Pancreas (tissue), 10 donors: Measurements from ENCODE around the gene CSTPP1. TPM values are rescaled to one million over a fixed set of nuclear protein-coding genes. Genes with fewer than 3 reads are reported as not detected.
A peak's percentile ranks its signal among the peaks of the same experiment; 100 is the strongest.

Experiments used
- ATAC-seq, 4 donors: fragments of 200-7000 bp; cut with Tn5 transposase; one replicate each; pipeline versions ENCODE4 v1.8.0 to v1.9.1; 2020; ENCODE audit warnings: mild to moderate bottlenecking in 4 of 4, moderate library complexity in 4 of 4
- DNase-seq, 6 donors: peaks; one replicate each; pipeline ENCODE4 v3.0.0-alpha.2; 2020
- FAIRE-seq: peaks from 2 replicates; lab custom pipeline; 2012; peaks lifted over from hg19 to GRCh38; lab: Jason Lieb, UNC
- H3K27ac ChIP-seq, 4 donors: fragments of 200-600 bp; sonication (generic); 1 replicate in 3 of 4; 2 replicates in 1 of 4; pipeline versions ENCODE4 v1.5.0 to v1.8.0; 2020
- H3K27me3 ChIP-seq, 4 donors: fragments of 200-600 bp; one replicate each; pipeline ENCODE4 v1.8.0; 2021
- H3K36me3 ChIP-seq, 3 donors: fragments of 200-600 bp; sonication (generic) in 1 of 3; one replicate each; pipeline versions ENCODE4 v1.5.0 to v1.8.0; 2020 to 2021
- H3K4me1 ChIP-seq, 3 donors: fragments of 200-600 bp; one replicate each; pipeline ENCODE4 v1.8.0; 2021
- H3K4me3 ChIP-seq, 4 donors: fragments of 200-600 bp; sonication (generic) in 2 of 4; one replicate each; pipeline versions ENCODE4 v1.5.0 to v1.8.0; 2020 to 2021
- H3K9me3 ChIP-seq, 4 donors: fragments of 200-600 bp; one replicate each; pipeline ENCODE4 v1.8.0; 2021
- WGBS, 2 donors: extraction: QIAGEN DNeasy Blood & Tissue Kit; methylation state at CpG; one replicate each; pipeline ENCODE4 v1.1.7; 2013; 5-methylcytosine and 5-hydroxymethylcytosine counted together
- intact Hi-C, 3 donors: fragments of 100-400 bp; cut with DNase I; formaldehyde crosslinking; loops; one replicate each; pipeline versions ENCODE4 v1.11.1 to v1.14.2; 2022
- polyA plus RNA-seq, 2 donors: library from polyadenylated mRNA; stranded (reverse); fragments of 200-250 nt; gene quantifications; one replicate each; pipeline ENCODE4 v1.2.3, GENCODE V29; 2013
- total RNA-seq, 6 donors: library from RNA; stranded (reverse); fragmentation: NEBNext Ultra II Directional in 4 of 6; extraction: Animal tissue kit (Norgen Biotek cat#: 25700) in 4 of 6; gene quantifications; one replicate each; pipeline versions ENCODE4 v1.2.1 to v1.2.4, GENCODE V29; 2021 to 2023
- TF ChIP-seq, protein P1 (sequence below), 4 donors: fragments of 200-600 bp; sonication (generic) in 3 of 4; IDR thresholded peaks; one replicate each; pipeline versions ENCODE4 v1.5.0 to v1.8.0; 2021; ENCODE audit warnings: antibody characterized with exemption in 4 of 4
- donor health status: healthy with polysubstance abuse.
- donor health status: DM: no; HTN: no; CAD: no; lungs with moderate emphysema.
- donor health status: DM: no; HTN: no; CAD: no.
- donor health status: control.
- donor health status: control.
- donor health status: Bipolar disorder and iron deficiency.
- donor health status: DM: yes; HTN: yes; CAD: no.
- donor health status: DM: no; HTN: no; CAD: no.
- donor health status: DM: no; HTN: no; CAD: no.
- donor health status: DM: yes; HTN: yes; CAD: no.

CSTPP1 gene
- total and polyA plus RNA-seq, 8 donors: 9.7 to 23.6 (median 14.0) TPM

DNA sequence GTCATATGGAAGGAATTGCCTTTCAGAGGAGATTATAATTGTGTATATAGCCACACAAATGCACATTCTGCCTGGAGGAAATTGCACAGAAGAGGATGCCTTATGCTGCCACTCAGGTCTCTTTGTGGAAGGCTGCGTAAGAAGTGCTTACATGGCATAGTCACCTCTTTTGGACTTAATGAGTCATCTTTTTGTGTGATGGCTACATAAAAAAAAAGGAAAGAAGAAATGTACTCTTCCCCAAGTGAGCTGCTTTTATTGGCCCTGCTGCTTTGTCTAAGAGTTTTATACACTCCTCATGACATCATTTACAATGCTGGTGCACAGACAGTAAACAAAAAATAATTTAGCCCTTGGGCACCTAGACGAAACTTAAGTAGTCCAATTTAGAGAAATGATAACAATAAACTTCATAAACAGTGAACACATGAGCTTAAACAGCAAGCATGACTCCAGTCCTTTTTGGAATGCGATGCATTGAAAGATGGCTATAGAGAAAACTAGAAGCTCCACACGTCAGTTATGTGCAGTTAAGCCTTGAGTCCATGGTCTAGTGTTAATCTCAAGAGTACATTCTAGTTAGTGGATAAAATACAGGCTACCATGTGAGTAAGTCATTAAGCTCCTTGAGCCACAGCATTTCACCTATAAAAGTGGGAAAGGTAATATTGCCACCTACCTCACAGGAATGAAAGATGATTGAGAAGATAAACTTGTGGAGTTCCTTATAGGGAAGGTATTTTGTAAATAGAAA is 12.0 kb downstream of the CSTPP1 start:
- H3K9me3 ChIP-seq: no peaks in the 10 kb centered on the region
- TF ChIP-seq, protein P1, sequence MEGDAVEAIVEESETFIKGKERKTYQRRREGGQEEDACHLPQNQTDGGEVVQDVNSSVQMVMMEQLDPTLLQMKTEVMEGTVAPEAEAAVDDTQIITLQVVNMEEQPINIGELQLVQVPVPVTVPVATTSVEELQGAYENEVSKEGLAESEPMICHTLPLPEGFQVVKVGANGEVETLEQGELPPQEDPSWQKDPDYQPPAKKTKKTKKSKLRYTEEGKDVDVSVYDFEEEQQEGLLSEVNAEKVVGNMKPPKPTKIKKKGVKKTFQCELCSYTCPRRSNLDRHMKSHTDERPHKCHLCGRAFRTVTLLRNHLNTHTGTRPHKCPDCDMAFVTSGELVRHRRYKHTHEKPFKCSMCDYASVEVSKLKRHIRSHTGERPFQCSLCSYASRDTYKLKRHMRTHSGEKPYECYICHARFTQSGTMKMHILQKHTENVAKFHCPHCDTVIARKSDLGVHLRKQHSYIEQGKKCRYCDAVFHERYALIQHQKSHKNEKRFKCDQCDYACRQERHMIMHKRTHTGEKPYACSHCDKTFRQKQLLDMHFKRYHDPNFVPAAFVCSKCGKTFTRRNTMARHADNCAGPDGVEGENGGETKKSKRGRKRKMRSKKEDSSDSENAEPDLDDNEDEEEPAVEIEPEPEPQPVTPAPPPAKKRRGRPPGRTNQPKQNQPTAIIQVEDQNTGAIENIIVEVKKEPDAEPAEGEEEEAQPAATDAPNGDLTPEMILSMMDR (IDR thresholded peaks at IDR 0.05): no peak
- intact Hi-C loops: no loop called here
- H3K4me1 ChIP-seq: peaks cover 14 to 25% (median 15%) of the 10 kb centered on the region in 3 donors
- H3K27ac ChIP-seq: peak overlapping the region in 2 of 4 donors; percentile 60
- FAIRE-seq (peak; percentile 47), DNase-seq (no peak), ATAC-seq (peak; percentile 56 to 78 (median 62))
- no peaks in the 10 kb centered on the region for H3K36me3 ChIP-seq
- H3K27me3 ChIP-seq: no peaks in the 10 kb centered on the region
- no peak overlapping the region for H3K4me3 ChIP-seq
- WGBS, 2 donors: 63 to 64% methylated on average over 4 of the region's 4 CpGs

DNA sequence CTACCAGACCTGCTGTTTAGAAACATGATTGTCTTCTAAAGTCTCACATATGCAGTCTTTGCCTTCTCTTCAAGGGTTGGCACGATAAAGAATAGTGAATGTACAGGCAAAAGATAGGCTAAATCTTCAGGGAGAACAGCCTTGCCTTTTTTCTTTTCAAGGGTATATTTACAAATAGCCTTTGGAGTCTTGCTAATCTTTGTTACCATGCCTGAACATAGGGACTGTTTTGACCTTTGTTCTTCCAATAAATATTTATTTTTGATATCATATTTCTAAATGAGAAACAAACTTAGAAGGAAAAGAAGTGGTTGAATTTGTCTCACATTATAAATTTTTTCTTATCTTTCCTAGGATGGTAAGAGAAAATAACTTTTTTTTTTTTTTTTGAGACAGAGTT is 12.7 kb downstream of the CSTPP1 start:
- H3K27ac ChIP-seq: peak overlapping the region in 1 of 4 donors; percentile 60

DNA sequence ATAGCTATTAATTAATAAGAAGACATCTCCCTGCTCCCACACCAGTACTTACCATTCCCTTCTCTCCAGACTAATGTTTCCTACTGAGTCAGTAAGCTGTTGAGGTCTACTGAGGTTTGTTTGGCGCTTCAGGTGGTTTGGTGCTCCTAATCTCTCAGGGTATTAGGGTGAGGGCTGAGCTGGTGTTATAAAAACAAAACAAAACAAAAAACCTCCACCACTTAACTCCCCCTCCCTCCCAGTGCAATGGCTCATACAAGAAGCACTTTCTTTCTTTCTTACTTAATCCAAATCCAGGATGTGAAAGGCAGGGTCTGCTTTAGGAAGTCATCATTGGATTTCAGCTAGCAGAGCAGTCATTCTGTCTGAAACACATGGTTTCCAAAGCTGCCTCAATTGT is 15.3 kb downstream of the CSTPP1 start:
- H3K27me3 ChIP-seq: no peaks in the 10 kb centered on the region
- H3K36me3 ChIP-seq: no peaks in the 10 kb centered on the region
- ATAC-seq: no peak
- peaks cover 14 to 22% (median 15%) of the 10 kb centered on the region in 3 donors for H3K4me1 ChIP-seq
- no peak for DNase-seq
- no peak overlapping the region for H3K4me3 ChIP-seq
- H3K27ac ChIP-seq: no peak overlapping the region
- TF ChIP-seq, protein P1 (IDR thresholded peaks at IDR 0.05): no peak
- no peaks in the 10 kb centered on the region for H3K9me3 ChIP-seq
- WGBS, 2 donors: 88 to 94% methylated on average over 1 of the region's 1 CpG
- intact Hi-C loops: no loop called here
- no peak for FAIRE-seq

More for the DNA sequence above, 12.7 kb downstream of the CSTPP1 start:
- Histone ChIP-seq H3K36me3 (no peaks in the 10 kb centered on the region), H3K4me1 (peaks cover 14 to 25% (median 15%) of the 10 kb centered on the region in 3 donors), H3K9me3 (no peaks in the 10 kb centered on the region), H3K27me3 (no peaks in the 10 kb centered on the region), H3K4me3 (no peak overlapping the region)
- 36 to 42% methylated on average over 1 of the region's 1 CpG for WGBS, 2 donors
- TF ChIP-seq, protein P1 (IDR thresholded peaks at IDR 0.05): no peak
- FAIRE-seq: no peak
- ATAC-seq: peak; percentile 38 to 65 (median 48)
- intact Hi-C loops: no loop called here
- DNase-seq: no peak

DNA sequence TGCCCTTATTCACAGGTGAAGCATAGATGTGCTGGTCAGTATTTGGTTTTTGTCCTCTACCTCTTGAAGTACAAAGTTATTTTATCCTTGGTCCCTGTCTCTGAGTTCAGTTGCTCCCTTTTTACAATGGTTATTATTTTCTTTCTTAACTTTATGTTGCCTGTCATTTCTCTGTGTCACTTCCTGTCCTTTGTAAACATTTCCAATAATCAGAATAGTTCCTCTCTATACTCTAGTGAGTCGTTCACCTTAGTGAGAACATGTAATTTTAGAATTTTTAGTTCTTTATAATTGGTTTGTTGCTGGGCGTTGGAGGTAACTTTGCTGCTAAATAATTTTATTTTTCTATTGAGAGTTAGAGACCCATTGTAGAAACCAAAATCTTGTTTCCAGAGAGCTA is 16.0 kb downstream of the CSTPP1 start:
- WGBS, 2 donors: 67 to 78% methylated on average over 2 of the region's 2 CpGs
- H3K4me1 ChIP-seq: peaks cover 8 to 15% (median 8%) of the 10 kb centered on the region in 3 donors
- H3K27me3 ChIP-seq: no peaks in the 10 kb centered on the region
- intact Hi-C loops: no loop called here
- H3K27ac ChIP-seq: no peak overlapping the region
- H3K9me3 ChIP-seq: no peaks in the 10 kb centered on the region
- H3K36me3 ChIP-seq: no peaks in the 10 kb centered on the region
- ATAC-seq (no peak), DNase-seq (no peak), FAIRE-seq (no peak)
- TF ChIP-seq, protein P1 (IDR thresholded peaks at IDR 0.05): no peak
- H3K4me3 ChIP-seq: no peak overlapping the region

DNA sequence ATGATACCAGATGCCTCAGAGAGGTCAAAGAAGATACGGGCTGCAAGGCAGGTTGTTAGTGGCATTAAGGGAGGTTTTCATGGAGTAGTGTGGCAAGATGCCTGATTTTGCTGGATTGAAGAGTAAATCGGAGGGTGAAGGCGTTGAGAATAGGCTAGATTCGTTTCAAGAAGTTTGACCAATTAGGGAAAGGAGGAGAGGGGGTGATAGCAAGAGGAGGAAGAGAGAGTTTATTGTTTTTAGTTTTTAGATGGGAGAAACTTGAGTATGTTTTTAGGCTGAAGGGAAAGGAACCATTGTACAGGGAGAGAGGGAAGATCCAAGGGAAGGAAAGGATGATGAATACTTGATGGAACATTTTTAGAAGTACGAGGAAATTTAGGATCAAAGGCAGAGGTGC is 16.5 kb downstream of the CSTPP1 start:
- Histone ChIP-seq H3K27me3 (no peaks in the 10 kb centered on the region), H3K4me3 (no peak overlapping the region), H3K36me3 (no peaks in the 10 kb centered on the region), H3K9me3 (no peaks in the 10 kb centered on the region), H3K27ac (no peak overlapping the region), H3K4me1 (peaks cover 2 to 10% (median 4%) of the 10 kb centered on the region in 3 donors)
- FAIRE-seq (no peak), ATAC-seq (no peak), DNase-seq (no peak)
- TF ChIP-seq, protein P1 (IDR thresholded peaks at IDR 0.05): no peak
- intact Hi-C loops: no loop called here
- 92 to 95% methylated on average over 5 of the region's 5 CpGs for WGBS, 2 donors
